HEK293 (cell line): ENCODE measurements around the gene ZBTB38.

Source experiments
- BCL11A ChIP-seq: fragments of 450-650 bp; formaldehyde crosslinking; IDR thresholded peaks from 2 replicates; pipeline ENCODE4 v1.5.1; 2016; ENCODE audit warnings: low read depth, missing biosample characterization, missing genetic modification characterization
- PRDM1 ChIP-seq: fragments of 450-650 bp; formaldehyde crosslinking; IDR thresholded peaks from 2 replicates; pipeline ENCODE4; 2016; ENCODE audit warnings: missing biosample characterization, missing genetic modification characterization
- ZBTB1 ChIP-seq: fragments of 450-650 bp; formaldehyde crosslinking; IDR thresholded peaks from 2 replicates; pipeline ENCODE4 v1.5.1; 2016; ENCODE audit warnings: missing biosample characterization, missing genetic modification characterization
- ZBTB21 ChIP-seq: fragments of 450-650 bp; formaldehyde crosslinking; IDR thresholded peaks from 2 replicates; pipeline ENCODE4 v1.5.1; 2017; ENCODE audit warnings: missing biosample characterization, missing genetic modification characterization
- ZBTB48 ChIP-seq: fragments of 450-650 bp; formaldehyde crosslinking; IDR thresholded peaks from 2 replicates; pipeline ENCODE4 v1.5.1; 2016; ENCODE audit warnings: missing biosample characterization, missing genetic modification characterization
- ZFP41 ChIP-seq: fragments of 450-650 bp; formaldehyde crosslinking; IDR thresholded peaks from 2 replicates; pipeline ENCODE4 v1.5.1; 2016; ENCODE audit warnings: missing biosample characterization, missing genetic modification characterization, borderline replicate concordance
- ZNF157 ChIP-seq: fragments of 450-650 bp; formaldehyde crosslinking; IDR thresholded peaks from 2 replicates; pipeline ENCODE4 v1.5.1; 2016; ENCODE audit warnings: missing biosample characterization, missing genetic modification characterization
- ZNF223 ChIP-seq: fragments of 450-650 bp; formaldehyde crosslinking; IDR thresholded peaks from 2 replicates; pipeline ENCODE4 v1.5.1; 2016; ENCODE audit warnings: missing biosample characterization, missing genetic modification characterization
- ZNF274 ChIP-seq, 2 experiments: fragments of 200-500 bp in 1 of 2; fragments of 450-650 bp in 1 of 2; sonication (Bioruptor generic) in 1 of 2; formaldehyde crosslinking in 1 of 2; IDR thresholded peaks; 2 replicates each; pipeline versions ENCODE4 v1.5.1 to v1.6.1; 2014 to 2016; ENCODE audit warnings: borderline replicate concordance in 1 of 2, inconsistent platforms in 1 of 2, low read length in 1 of 2, missing biosample characterization in 1 of 2, missing genetic modification characterization in 1 of 2
- ZNF549 ChIP-seq: fragments of 450-650 bp; IDR thresholded peaks from 2 replicates; pipeline ENCODE4 v1.5.1; 2018; ENCODE audit warnings: missing biosample characterization, missing genetic modification characterization, mild to moderate bottlenecking, inconsistent platforms, moderate library complexity
- ZNF626 ChIP-seq: fragments of 450-650 bp; sonication (Bioruptor Pico); formaldehyde crosslinking; IDR thresholded peaks from 2 replicates; pipeline ENCODE4 v1.5.1; 2018; ENCODE audit warnings: missing biosample characterization, missing genetic modification characterization, inconsistent platforms
- TF ChIP-seq, protein P1 (sequence below): fragments of 450-650 bp; formaldehyde crosslinking; IDR thresholded peaks from 2 replicates; pipeline ENCODE4 v1.5.1; 2016; ENCODE audit warnings: missing biosample characterization, missing genetic modification characterization
- TF ChIP-seq, protein P2 (sequence below): fragments of 450-650 bp; formaldehyde crosslinking; IDR thresholded peaks from 2 replicates; pipeline ENCODE4 v1.5.1; 2016; ENCODE audit warnings: missing biosample characterization, missing genetic modification characterization

DNA sequence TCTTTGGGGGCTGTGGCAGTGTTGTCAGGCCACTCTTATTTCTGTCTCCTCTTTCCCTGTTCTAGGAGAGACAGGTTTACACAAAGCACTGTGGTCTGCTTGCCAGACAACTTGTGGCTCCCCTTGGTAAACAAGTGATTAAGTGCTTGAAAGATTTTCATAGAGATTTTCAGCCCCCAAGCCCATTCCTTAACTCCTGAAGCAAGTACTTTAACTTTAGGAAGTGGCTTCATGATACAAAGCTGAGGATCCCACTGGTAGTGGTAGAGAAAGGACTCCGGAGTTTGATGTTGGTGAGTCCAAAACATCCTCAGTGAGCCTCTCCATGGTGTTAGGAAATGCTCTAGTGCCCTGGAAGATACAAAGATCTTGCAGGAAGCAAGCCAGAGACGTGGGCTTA is 12.0 kb downstream of the ZBTB38 start:
- TF ChIP-seq PRDM1 (tag by site-specific recombination) = no peak
- TF ChIP-seq, protein P1, sequence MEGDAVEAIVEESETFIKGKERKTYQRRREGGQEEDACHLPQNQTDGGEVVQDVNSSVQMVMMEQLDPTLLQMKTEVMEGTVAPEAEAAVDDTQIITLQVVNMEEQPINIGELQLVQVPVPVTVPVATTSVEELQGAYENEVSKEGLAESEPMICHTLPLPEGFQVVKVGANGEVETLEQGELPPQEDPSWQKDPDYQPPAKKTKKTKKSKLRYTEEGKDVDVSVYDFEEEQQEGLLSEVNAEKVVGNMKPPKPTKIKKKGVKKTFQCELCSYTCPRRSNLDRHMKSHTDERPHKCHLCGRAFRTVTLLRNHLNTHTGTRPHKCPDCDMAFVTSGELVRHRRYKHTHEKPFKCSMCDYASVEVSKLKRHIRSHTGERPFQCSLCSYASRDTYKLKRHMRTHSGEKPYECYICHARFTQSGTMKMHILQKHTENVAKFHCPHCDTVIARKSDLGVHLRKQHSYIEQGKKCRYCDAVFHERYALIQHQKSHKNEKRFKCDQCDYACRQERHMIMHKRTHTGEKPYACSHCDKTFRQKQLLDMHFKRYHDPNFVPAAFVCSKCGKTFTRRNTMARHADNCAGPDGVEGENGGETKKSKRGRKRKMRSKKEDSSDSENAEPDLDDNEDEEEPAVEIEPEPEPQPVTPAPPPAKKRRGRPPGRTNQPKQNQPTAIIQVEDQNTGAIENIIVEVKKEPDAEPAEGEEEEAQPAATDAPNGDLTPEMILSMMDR (tag by site-specific recombination) = no peak
- TF ChIP-seq ZNF157 (tag by site-specific recombination) = no peak
- TF ChIP-seq ZNF223 = no peak
- TF ChIP-seq ZNF626 = no peak
- TF ChIP-seq ZFP41 = no peak
- TF ChIP-seq BCL11A (tag by site-specific recombination) = no peak
- no peak for TF ChIP-seq ZNF274 (IDR thresholded peaks at IDR 0.05; ENCODE audit: low read length)
- TF ChIP-seq ZNF274 (tag by site-specific recombination; IDR thresholded peaks at IDR 0.05; ENCODE audit: borderline replicate concordance) = no peak
- TF ChIP-seq ZNF549 (tag by site-specific recombination) = no peak
- no peak for TF ChIP-seq ZBTB21
- no peak for TF ChIP-seq ZBTB48 (tag by site-specific recombination)
- no peak for TF ChIP-seq ZBTB1 (tag by site-specific recombination)
- TF ChIP-seq, protein P2, sequence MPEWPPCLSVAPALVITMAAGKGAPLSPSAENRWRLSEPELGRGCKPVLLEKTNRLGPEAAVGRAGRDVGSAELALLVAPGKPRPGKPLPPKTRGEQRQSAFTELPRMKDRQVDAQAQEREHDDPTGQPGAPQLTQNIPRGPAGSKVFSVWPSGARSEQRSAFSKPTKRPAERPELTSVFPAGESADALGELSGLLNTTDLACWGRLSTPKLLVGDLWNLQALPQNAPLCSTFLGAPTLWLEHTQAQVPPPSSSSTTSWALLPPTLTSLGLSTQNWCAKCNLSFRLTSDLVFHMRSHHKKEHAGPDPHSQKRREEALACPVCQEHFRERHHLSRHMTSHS (tag by site-specific recombination) = no peak
